WTC11 (cell line): ENCODE results near the gene DHRS2. TPM values are rescaled to one million over a fixed set of nuclear protein-coding genes. Genes with fewer than 3 reads are reported as not detected.

Experiments
- ATAC-seq: fragments of 200-7000 bp; cut with Tn5 transposase; 2 replicates; pipeline ENCODE4 v1.10.0; 2021; ENCODE audit warnings: mild to moderate bottlenecking, moderate library complexity
- CTCF ChIA-PET: fragments of 300-600 bp; sonication (Branson Sonifier 250); formaldehyde crosslinking; loops from one replicate; lab custom pipeline; 2021; ENCODE audit warnings: antibody characterized with exemption; lab: Charles Lee
- POLR2A ChIA-PET: fragments of 350-600 bp; sonication (Branson Sonifier 250); formaldehyde crosslinking; loops from one replicate; lab custom pipeline; 2021; ENCODE audit warnings: antibody characterized with exemption; lab: Charles Lee
- DNase-seq: peaks from one replicate; pipeline ENCODE4 v3.0.0; 2021; ENCODE audit warnings: low spot score
- H3K27ac Mint-ChIP-seq: 2 replicates; pipeline ENCODE4 v1.8.0; 2021; ENCODE audit warnings: mixed read lengths
- H3K27me3 Mint-ChIP-seq: 2 replicates; pipeline ENCODE4 v1.8.0; 2021; ENCODE audit warnings: low read depth, mild to moderate bottlenecking, moderate library complexity, mixed read lengths
- H3K36me3 Mint-ChIP-seq: 2 replicates; pipeline ENCODE4 v1.8.0; 2021; ENCODE audit warnings: mixed read lengths
- H3K4me1 Mint-ChIP-seq: 2 replicates; pipeline ENCODE4 v1.8.0; 2022; ENCODE audit warnings: mixed read lengths
- H3K4me3 Mint-ChIP-seq: 2 replicates; pipeline ENCODE4 v1.8.0; 2021; ENCODE audit warnings: mild to moderate bottlenecking, moderate library complexity, mixed read lengths
- H3K9me3 Mint-ChIP-seq: 2 replicates; pipeline ENCODE4 v1.8.0; 2021; ENCODE audit warnings: mixed read lengths
- ARID4B ChIP-seq: sonication (generic); formaldehyde crosslinking; IDR thresholded peaks from 2 replicates; pipeline ENCODE4 v1.8.0; 2023; ENCODE audit warnings: missing genetic modification reagents, mild to moderate bottlenecking, borderline replicate concordance
- ATF6 ChIP-seq: sonication (generic); formaldehyde crosslinking; IDR thresholded peaks from 2 replicates; pipeline ENCODE4 v1.8.1; 2023; ENCODE audit warnings: mild to moderate bottlenecking, missing genetic modification reagents
- CDX4 ChIP-seq: fragments of 250-450 bp; sonication (Bioruptor Pico); IDR thresholded peaks from 2 replicates; pipeline ENCODE4 v1.9.0; 2021; ENCODE audit warnings: moderate library complexity, mild to moderate bottlenecking, inconsistent platforms, borderline replicate concordance
- CREM ChIP-seq: sonication (generic); formaldehyde crosslinking; IDR thresholded peaks from 2 replicates; pipeline ENCODE4 v1.8.1; 2022; ENCODE audit warnings: mild to moderate bottlenecking, missing genetic modification reagents, moderate library complexity
- E2F4 ChIP-seq: sonication (generic); formaldehyde crosslinking; IDR thresholded peaks from 2 replicates; pipeline ENCODE4 v1.8.1; 2022; ENCODE audit warnings: low read depth, mild to moderate bottlenecking, moderate library complexity, missing genetic modification reagents, borderline replicate concordance
- ESRRA ChIP-seq: sonication (generic); formaldehyde crosslinking; IDR thresholded peaks from 2 replicates; pipeline ENCODE4 v1.8.1; 2022; ENCODE audit warnings: mild to moderate bottlenecking, missing genetic modification reagents, borderline replicate concordance
- GRHL2 ChIP-seq: fragments of 250-450 bp; sonication (Bioruptor Pico); IDR thresholded peaks from 2 replicates; pipeline ENCODE4 v1.8.0; 2022; ENCODE audit warnings: mild to moderate bottlenecking, moderate library complexity; ENCODE audit not compliant: insufficient replicate concordance, severe bottlenecking
- MLX ChIP-seq: sonication (generic); formaldehyde crosslinking; IDR thresholded peaks from 2 replicates; pipeline ENCODE4 v1.8.1; 2023; ENCODE audit warnings: mild to moderate bottlenecking, missing genetic modification reagents, moderate library complexity
- NFE2L1 ChIP-seq: sonication (generic); formaldehyde crosslinking; IDR thresholded peaks from 2 replicates; pipeline ENCODE4 v1.8.1; 2023; ENCODE audit warnings: missing genetic modification reagents
- NFYB ChIP-seq: sonication (generic); formaldehyde crosslinking; conservative IDR thresholded peaks from 2 replicates; pipeline ENCODE4 v1.8.0; 2022; ENCODE audit warnings: low read depth, missing genetic modification reagents
- NR3C1 ChIP-seq: sonication (generic); formaldehyde crosslinking; conservative IDR thresholded peaks from 2 replicates; pipeline ENCODE4 v1.8.1; 2023; ENCODE audit warnings: low read depth, mild to moderate bottlenecking, missing genetic modification reagents
- RORB ChIP-seq: fragments of 250-450 bp; sonication (Bioruptor Pico); IDR thresholded peaks from 2 replicates; pipeline ENCODE4 v1.9.0; 2021; ENCODE audit warnings: mild to moderate bottlenecking
- SMAD3 ChIP-seq: sonication (generic); formaldehyde crosslinking; IDR thresholded peaks from 2 replicates; pipeline ENCODE4 v1.8.0; 2022; ENCODE audit warnings: missing genetic modification reagents, mild to moderate bottlenecking, borderline replicate concordance
- SP1 ChIP-seq: sonication (generic); formaldehyde crosslinking; conservative IDR thresholded peaks from 2 replicates; pipeline ENCODE4 v1.8.1; 2022; ENCODE audit warnings: missing genetic modification reagents
- TCF7 ChIP-seq: sonication (generic); formaldehyde crosslinking; IDR thresholded peaks from 2 replicates; pipeline ENCODE4 v1.8.0; 2022; ENCODE audit warnings: mild to moderate bottlenecking, low read depth, missing genetic modification reagents, moderate library complexity
- USF1 ChIP-seq: sonication (generic); formaldehyde crosslinking; IDR thresholded peaks from 2 replicates; pipeline ENCODE4 v1.8.0; 2022; ENCODE audit warnings: mild to moderate bottlenecking, missing genetic modification reagents
- ZBTB21 ChIP-seq: sonication (generic); formaldehyde crosslinking; IDR thresholded peaks from 2 replicates; pipeline ENCODE4 v1.8.1; 2023; ENCODE audit warnings: mild to moderate bottlenecking, missing genetic modification reagents, borderline replicate concordance
- ZBTB43 ChIP-seq: sonication (generic); formaldehyde crosslinking; IDR thresholded peaks from 2 replicates; pipeline ENCODE4 v1.8.1; 2023; ENCODE audit warnings: mild to moderate bottlenecking, missing genetic modification reagents
- ZNF121 ChIP-seq: sonication (generic); formaldehyde crosslinking; IDR thresholded peaks from 2 replicates; pipeline ENCODE4 v1.8.0; 2023; ENCODE audit warnings: missing genetic modification reagents
- ZNF317 ChIP-seq: sonication (generic); formaldehyde crosslinking; IDR thresholded peaks from 2 replicates; pipeline ENCODE4 v1.8.1; 2023; ENCODE audit warnings: low read depth, mild to moderate bottlenecking, moderate library complexity, missing genetic modification reagents, borderline replicate concordance
- ZNF416 ChIP-seq: fragments of 250-450 bp; sonication (Bioruptor Pico); IDR thresholded peaks from 2 replicates; pipeline ENCODE4 v1.9.0; 2021; ENCODE audit warnings: mild to moderate bottlenecking, inconsistent platforms
- total RNA-seq: library from RNA; stranded (reverse); gene quantifications from 3 replicates; pipeline ENCODE4 v1.2.3, GENCODE V29; 2021

DHRS2 gene
- total RNA-seq, 1 experiment from 2014 or later, result 4.5 TPM

- CTCF ChIA-PET, result interaction anchor here (1.0 to 9.0 kb wide), 4 partner anchors 18 to 296 kb away, joined by 3 to 69 read pairs (median 10); no protein-coding TSS in a partner anchor
- Mint-ChIP-seq H3K9me3 (peaks cover 6% of the 10 kb centered on the region; the same call in 1 of the 2 replicates), H3K4me1 (peaks cover 8% of the 10 kb centered on the region; the same call in 1 of the 2 replicates), H3K27ac (no peak overlapping the region), H3K4me3 (no peak overlapping the region), H3K36me3 (no peaks in the 10 kb centered on the region), H3K27me3 (peaks cover 17% of the 10 kb centered on the region)
- no peak for ATAC-seq
- no peak for TF ChIP-seq ZNF416 (CRISPR knock-in tag)
- TF ChIP-seq ZBTB43, result no peak
- TF ChIP-seq NR3C1, result no peak
- no peak for TF ChIP-seq USF1 (CRISPR knock-in tag)
- no peak for TF ChIP-seq ZNF317 (CRISPR knock-in tag)
- TF ChIP-seq TCF7 (CRISPR knock-in tag), result no peak
- no peak for TF ChIP-seq NFE2L1 (CRISPR knock-in tag)
- TF ChIP-seq ATF6 (CRISPR knock-in tag), result no peak
- TF ChIP-seq CREM, result no peak
- DNase-seq, result no peak
- POLR2A ChIA-PET, result no interaction called here
Measured at GRCh38 chr14:23614395-23614828, 21.8 kb upstream of the DHRS2 start.

GRCh38 chr14:23615856-23616255 is 20.3 kb upstream of the DHRS2 start:
- no peak for ATAC-seq

More at GRCh38 chr14:23615856-23616255, 20.3 kb upstream of the DHRS2 start:
- Mint-ChIP-seq H3K4me3 (no peak overlapping the region), H3K27ac (no peak overlapping the region), H3K9me3 (peaks cover 13% of the 10 kb centered on the region), H3K36me3 (no peaks in the 10 kb centered on the region), H3K4me1 (peaks cover 8% of the 10 kb centered on the region; the same call in 1 of the 2 replicates), H3K27me3 (peaks cover 17% of the 10 kb centered on the region)
- no peak for DNase-seq
- ChIA-PET CTCF (interaction anchor here (1.0 to 9.0 kb wide), 2 partner anchors 17 to 27 kb away, joined by 5 to 69 read pairs; no protein-coding TSS in a partner anchor), POLR2A (interaction anchor here (0.6 kb wide), 1 partner anchor 21 kb away, joined by 3 read pairs; no protein-coding TSS in a partner anchor)
- TF ChIP-seq GRHL2 (no peak), MLX (CRISPR knock-in tag) (no peak), ZNF121 (CRISPR knock-in tag) (no peak), RORB (CRISPR knock-in tag) (no peak), E2F4 (no peak), NR3C1 (no peak), ESRRA (CRISPR knock-in tag) (no peak), SP1 (CRISPR knock-in tag) (no peak), NFYB (CRISPR knock-in tag) (no peak), CDX4 (CRISPR knock-in tag) (no peak), ATF6 (CRISPR knock-in tag) (no peak), ZBTB21 (CRISPR knock-in tag) (no peak), SMAD3 (CRISPR knock-in tag) (no peak), ARID4B (CRISPR knock-in tag) (no peak)
- TF ChIP-seq, all 79 proteins: peak for 0
